K562 (cell line): ENCODE measurements around the gene DRD3.

Experiments
- MTA2 ChIP-seq: fragments of 450-650 bp; IDR thresholded peaks from 2 replicates; pipeline ENCODE4 v1.6.1; 2016; ENCODE audit warnings: low read depth
- POLR2AphosphoS5 ChIP-seq: IDR thresholded peaks from 2 replicates; pipeline ENCODE4 v1.6.1; 2011; ENCODE audit warnings: mild to moderate bottlenecking, low read depth, low read length, moderate library complexity; ENCODE audit not compliant: control insufficient read depth, insufficient read depth
- TCF7 ChIP-seq: sonication (generic); IDR thresholded peaks from 2 replicates; pipeline ENCODE4 v1.6.1; 2016; ENCODE audit warnings: antibody characterized with exemption, borderline replicate concordance
- TF ChIP-seq, protein P1 (sequence below): fragments of 250-450 bp; sonication (Bioruptor Pico); IDR thresholded peaks from 2 replicates; pipeline ENCODE4 v1.5.0; 2021; ENCODE audit warnings: mild to moderate bottlenecking, borderline replicate concordance

DNA sequence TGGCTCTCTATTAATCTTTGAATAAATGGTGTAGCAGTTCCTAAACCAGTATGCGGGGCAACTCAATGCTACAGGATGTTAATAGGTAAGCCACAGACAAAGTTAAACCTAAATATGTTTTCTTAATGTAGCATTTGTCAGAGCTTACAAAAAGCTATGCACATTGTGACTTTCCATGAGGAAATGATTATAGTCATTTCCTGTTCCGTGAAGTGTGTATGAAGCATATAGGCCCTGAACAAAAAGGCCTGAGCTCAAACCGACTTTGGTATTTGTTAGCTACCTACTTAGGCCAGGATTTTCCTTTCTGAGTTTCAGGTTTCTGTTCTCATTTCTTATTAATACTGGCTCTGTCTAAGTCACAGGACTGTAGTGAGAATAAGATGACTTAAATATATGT lies 44.3 kb upstream of the DRD3 start:
- no peak for TF ChIP-seq POLR2AphosphoS5
- TF ChIP-seq TCF7: no peak
- TF ChIP-seq, protein P1, sequence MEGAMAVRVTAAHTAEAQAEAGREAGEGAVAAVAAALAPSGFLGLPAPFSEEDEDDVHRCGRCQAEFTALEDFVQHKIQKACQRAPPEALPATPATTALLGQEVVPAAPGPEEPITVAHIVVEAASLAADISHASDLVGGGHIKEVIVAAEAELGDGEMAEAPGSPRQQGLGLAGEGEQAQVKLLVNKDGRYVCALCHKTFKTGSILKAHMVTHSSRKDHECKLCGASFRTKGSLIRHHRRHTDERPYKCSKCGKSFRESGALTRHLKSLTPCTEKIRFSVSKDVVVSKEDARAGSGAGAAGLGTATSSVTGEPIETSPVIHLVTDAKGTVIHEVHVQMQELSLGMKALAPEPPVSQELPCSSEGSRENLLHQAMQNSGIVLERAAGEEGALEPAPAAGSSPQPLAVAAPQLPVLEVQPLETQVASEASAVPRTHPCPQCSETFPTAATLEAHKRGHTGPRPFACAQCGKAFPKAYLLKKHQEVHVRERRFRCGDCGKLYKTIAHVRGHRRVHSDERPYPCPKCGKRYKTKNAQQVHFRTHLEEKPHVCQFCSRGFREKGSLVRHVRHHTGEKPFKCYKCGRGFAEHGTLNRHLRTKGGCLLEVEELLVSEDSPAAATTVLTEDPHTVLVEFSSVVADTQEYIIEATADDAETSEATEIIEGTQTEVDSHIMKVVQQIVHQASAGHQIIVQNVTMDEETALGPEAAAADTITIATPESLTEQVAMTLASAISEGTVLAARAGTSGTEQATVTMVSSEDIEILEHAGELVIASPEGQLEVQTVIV: no peak
- TF ChIP-seq MTA2: no peak
